ENCODE results near the gene IFT74. TPM values are rescaled to one million over a fixed set of nuclear protein-coding genes. Genes with fewer than 3 reads are reported as not detected.

The IFT74 gene
- total RNA-seq (2022) (28.7 and 31.5 TPM in 2 replicates), Bru-seq, nascent RNA (percentile 76 among the genes with signal in this experiment), BruChase-seq, experiment 1, labeled RNA remaining after a 6-hour chase (percentile 69 among the genes with signal in this experiment), BruChase-seq, experiment 2, labeled RNA remaining after a 2-hour chase (percentile 67 among the genes with signal in this experiment)
- long read RNA-seq, transcript IFT74-201 (20 exons, 2,160 nt) = major isoform, 59 of 75 reads
- long read RNA-seq, partial matches to known transcripts = 4 of 75 reads
- long read RNA-seq, other reads (novel, unspliced or antisense) = 9 of 75 reads

DNA sequence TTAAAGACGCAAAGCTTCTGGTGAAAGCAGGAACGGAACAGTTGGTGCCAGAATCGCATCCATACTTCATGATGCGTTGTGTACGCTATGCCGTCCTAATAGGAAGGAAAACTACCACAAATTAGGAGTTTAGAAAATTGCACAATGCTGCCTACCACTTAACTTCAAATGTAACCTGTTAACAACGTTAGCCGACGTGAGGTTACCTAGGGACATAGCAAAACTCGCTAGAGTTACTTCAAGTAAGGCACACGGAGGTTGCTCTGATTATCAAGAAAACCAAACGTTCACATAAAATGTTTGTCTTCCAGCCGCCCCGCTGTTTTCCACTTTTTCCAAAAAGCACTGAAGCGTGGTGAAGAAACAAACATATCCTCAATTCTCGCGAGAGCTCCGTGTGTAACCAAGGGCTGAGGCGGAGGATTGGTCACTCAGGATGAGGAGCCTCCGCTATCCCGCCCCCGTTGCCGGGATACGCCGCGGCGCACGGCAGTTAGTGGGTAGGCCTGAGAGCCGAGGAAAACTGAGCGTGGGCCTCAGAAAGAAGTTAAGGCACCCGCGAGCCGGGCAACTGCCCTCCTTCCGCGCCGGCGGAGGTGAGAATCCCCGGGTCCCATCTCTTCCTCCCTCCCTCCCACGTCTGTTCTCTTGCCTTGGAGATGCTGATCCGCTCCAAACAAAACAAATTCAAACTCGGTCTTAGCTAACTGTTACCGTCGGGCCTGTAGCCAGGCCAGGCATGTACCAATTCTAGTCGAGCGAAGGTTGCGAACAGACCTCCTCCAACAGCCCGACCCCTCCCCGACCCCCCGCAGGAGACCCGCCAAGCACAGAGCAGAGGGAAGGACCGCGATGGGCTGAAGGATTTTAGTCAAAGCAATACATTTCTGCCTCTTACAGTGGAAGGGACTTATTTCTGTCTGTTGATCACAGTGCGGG is at the start of gene IFT74:
IFT74 (plus strand) TSS at position 492 of the 939 bp plus-strand sequence. CDS start 5,556 bp downstream, outside the sequence.
- intact Hi-C loops (cut with micrococcal nuclease) = loop anchor here (1.0 kb wide), 1 partner anchor 9 kb away; the partner anchor contains the start of gene PLAA
- DNase-seq (ENCODE audit: unreplicated experiment) = peak; percentile 99
- peaks cover 14% of the 10 kb centered on the region for H3K4me1 Mint-ChIP-seq (ENCODE audit: insufficient read depth, unreplicated experiment)
- no peaks in the 10 kb centered on the region for H3K27me3 Mint-ChIP-seq (ENCODE audit: insufficient read depth, unreplicated experiment)
- peaks cover 6% of the 10 kb centered on the region for H3K36me3 Mint-ChIP-seq (ENCODE audit: insufficient read depth, unreplicated experiment)
- peak within 1 kb of the TSS; percentile 90 for H3K4me3 Mint-ChIP-seq (ENCODE audit: unreplicated experiment)
- TF ChIP-seq, protein P1, sequence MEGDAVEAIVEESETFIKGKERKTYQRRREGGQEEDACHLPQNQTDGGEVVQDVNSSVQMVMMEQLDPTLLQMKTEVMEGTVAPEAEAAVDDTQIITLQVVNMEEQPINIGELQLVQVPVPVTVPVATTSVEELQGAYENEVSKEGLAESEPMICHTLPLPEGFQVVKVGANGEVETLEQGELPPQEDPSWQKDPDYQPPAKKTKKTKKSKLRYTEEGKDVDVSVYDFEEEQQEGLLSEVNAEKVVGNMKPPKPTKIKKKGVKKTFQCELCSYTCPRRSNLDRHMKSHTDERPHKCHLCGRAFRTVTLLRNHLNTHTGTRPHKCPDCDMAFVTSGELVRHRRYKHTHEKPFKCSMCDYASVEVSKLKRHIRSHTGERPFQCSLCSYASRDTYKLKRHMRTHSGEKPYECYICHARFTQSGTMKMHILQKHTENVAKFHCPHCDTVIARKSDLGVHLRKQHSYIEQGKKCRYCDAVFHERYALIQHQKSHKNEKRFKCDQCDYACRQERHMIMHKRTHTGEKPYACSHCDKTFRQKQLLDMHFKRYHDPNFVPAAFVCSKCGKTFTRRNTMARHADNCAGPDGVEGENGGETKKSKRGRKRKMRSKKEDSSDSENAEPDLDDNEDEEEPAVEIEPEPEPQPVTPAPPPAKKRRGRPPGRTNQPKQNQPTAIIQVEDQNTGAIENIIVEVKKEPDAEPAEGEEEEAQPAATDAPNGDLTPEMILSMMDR (IDR thresholded peaks at IDR 0.05; ENCODE audit: unreplicated experiment) = no peak
- ChIA-PET POLR2A (interaction anchor here (0.7 to 4.0 kb wide), 24 partner anchors 9 to 953 kb away, joined by 3 to 79 read pairs (median 6); partner anchors contain the start of genes CAAP1 and PLAA), CTCF (interaction anchor here (0.6 to 2.6 kb wide), 5 partner anchors 17 to 94 kb away, joined by 3 to 9 read pairs (median 3); no protein-coding TSS in a partner anchor)
- H3K9me3 Mint-ChIP-seq (ENCODE audit: unreplicated experiment) = no peaks in the 10 kb centered on the region
- BruUV-seq (replicated peaks) = TSS peak; percentile 91
- peak within 1 kb of the TSS; percentile 100 for H3K27ac Mint-ChIP-seq (ENCODE audit: low read depth, unreplicated experiment)

DNA sequence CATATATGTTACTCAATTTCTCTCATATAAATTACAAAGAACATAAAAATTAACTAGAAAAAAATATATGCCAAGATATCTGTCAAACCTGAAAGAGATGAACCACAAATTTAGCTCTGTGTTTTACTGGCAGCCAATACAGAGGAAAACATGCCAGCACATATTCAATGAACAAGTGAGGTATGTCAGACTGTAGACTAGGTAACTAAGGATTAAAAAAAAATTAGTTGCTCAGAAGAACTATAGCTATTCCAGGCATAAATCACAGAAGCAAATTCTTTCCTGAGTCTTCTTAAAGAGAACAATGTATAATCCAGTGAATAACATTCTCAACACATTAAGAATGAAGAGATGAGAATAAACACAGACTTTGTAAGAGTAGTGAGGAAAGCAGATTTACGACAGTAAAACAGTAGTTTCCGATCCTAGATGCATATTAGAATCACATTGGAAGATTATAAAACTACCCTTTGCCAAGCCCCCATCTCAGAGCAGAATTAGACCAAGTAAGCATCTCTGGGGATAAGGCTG is 43.0 kb upstream of the IFT74 start:
- intact Hi-C loops (cut with micrococcal nuclease) = no loop called here
- BruUV-seq (replicated peaks) = no TSS peak
- H3K4me1 Mint-ChIP-seq (ENCODE audit: insufficient read depth, unreplicated experiment) = no peaks in the 10 kb centered on the region
- CTCF ChIA-PET = interaction anchor here (1.1 kb wide), 1 partner anchor 21 kb away, joined by 5 read pairs; the partner anchor contains the start of gene CAAP1
- H3K9me3 Mint-ChIP-seq (ENCODE audit: unreplicated experiment) = no peaks in the 10 kb centered on the region
- POLR2A ChIA-PET = interaction anchor here (0.7 to 1.4 kb wide), 3 partner anchors 9 to 21 kb away, joined by 3 to 5 read pairs (median 4); no protein-coding TSS in a partner anchor
- TF ChIP-seq, protein P1 (IDR thresholded peaks at IDR 0.05; ENCODE audit: unreplicated experiment) = no peak
- no peaks in the 10 kb centered on the region for H3K27me3 Mint-ChIP-seq (ENCODE audit: insufficient read depth, unreplicated experiment)
- H3K27ac Mint-ChIP-seq (ENCODE audit: low read depth, unreplicated experiment) = no peak overlapping the region
- no peak for DNase-seq (ENCODE audit: unreplicated experiment)
- H3K36me3 Mint-ChIP-seq (ENCODE audit: insufficient read depth, unreplicated experiment) = peaks cover 55% of the 10 kb centered on the region
- no peak overlapping the region for H3K4me3 Mint-ChIP-seq (ENCODE audit: unreplicated experiment)

DNA sequence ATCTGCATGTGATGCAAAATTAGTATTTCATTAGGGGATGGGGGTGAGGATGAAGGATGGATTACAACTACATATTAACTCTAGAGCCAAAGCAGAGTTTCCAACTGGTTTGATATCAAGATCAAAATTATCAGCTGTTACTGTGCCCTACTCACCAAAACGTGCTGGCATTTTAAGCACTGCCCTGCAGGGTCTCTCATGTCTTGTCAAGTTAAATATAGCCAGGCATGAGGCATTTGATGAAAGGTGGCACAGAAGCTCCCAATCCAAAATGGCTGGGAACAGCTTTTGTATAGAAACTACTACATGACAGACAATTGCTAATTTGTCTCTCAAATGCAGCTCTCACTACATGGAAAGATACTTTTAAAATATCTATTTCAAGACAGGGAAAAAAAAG is 36.5 kb upstream of the IFT74 start:
- H3K36me3 Mint-ChIP-seq (ENCODE audit: insufficient read depth, unreplicated experiment) = peaks cover 85% of the 10 kb centered on the region
- H3K9me3 Mint-ChIP-seq (ENCODE audit: unreplicated experiment) = no peaks in the 10 kb centered on the region
- no peak overlapping the region for H3K27ac Mint-ChIP-seq (ENCODE audit: low read depth, unreplicated experiment)
- DNase-seq (ENCODE audit: unreplicated experiment) = no peak
- H3K27me3 Mint-ChIP-seq (ENCODE audit: insufficient read depth, unreplicated experiment) = no peaks in the 10 kb centered on the region
- no TSS peak for BruUV-seq (replicated peaks)
- CTCF ChIA-PET = interaction anchor here (1.2 kb wide), 1 partner anchor 28 kb away, joined by 4 read pairs; no protein-coding TSS in a partner anchor
- POLR2A ChIA-PET = no interaction called here
- H3K4me1 Mint-ChIP-seq (ENCODE audit: insufficient read depth, unreplicated experiment) = no peaks in the 10 kb centered on the region
- H3K4me3 Mint-ChIP-seq (ENCODE audit: unreplicated experiment) = no peak overlapping the region
- TF ChIP-seq, protein P1 (IDR thresholded peaks at IDR 0.05; ENCODE audit: unreplicated experiment) = no peak
- intact Hi-C loops (cut with micrococcal nuclease) = no loop called here

Measured in MCF 10A (cell line).